ENCODE results near the gene ADAMTS12. TPM values are rescaled to one million over a fixed set of nuclear protein-coding genes. Genes with fewer than 3 reads are reported as not detected.

Gene ADAMTS12
- total RNA-seq, 1 experiment from 2014 or later, result 6.2 TPM

DNA sequence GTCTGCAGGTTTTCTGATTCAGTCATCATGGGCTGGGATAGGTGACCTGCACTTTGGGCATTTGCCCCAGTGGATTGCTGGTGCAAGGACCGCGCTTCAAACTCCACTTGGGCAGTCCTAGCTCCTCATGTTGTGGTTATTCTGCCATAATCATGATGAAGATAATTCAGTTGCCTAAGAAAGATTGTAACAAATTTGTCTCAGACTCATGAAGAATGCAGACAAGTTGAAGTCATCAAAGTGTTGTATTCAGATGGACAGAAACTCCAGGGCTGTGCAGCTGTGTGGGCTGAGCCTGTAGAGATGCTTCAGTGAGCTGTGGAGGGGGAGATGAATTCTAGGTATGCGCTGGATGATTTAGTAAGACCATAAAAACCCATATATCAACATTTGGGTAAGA lies 412.5 kb downstream of the ADAMTS12 start:
- Histone ChIP-seq H3K9ac (ENCODE audit: extremely low read depth, insufficient read length, low read length) (no peak overlapping the region), H4K20me1 (ENCODE audit: control insufficient read depth, insufficient read depth, insufficient read length) (no peaks in the 10 kb centered on the region), H3K4ac (ENCODE audit: low read depth, low read length) (no peak overlapping the region), H2BK5ac (ENCODE audit: insufficient read length, low read length) (no peak overlapping the region), H3K4me1 (ENCODE audit: insufficient read depth, low read length) (no peaks in the 10 kb centered on the region), H4K91ac (ENCODE audit: insufficient read length, low read depth, low read length) (no peak overlapping the region), H3T11ph (ENCODE audit: low read length) (no peak overlapping the region), H3K4me2 (ENCODE audit: insufficient read depth, insufficient read length, low read length) (no peak overlapping the region), H3K79me2 (ENCODE audit: insufficient read depth, low read length) (no peaks in the 10 kb centered on the region), H4K8ac (replicated peaks; ENCODE audit: insufficient read length, low read depth, low read length) (no peak overlapping the region), H3K23me2 (ENCODE audit: insufficient read length, low read depth, low read length, poor library complexity, severe bottlenecking) (no peaks in the 10 kb centered on the region), H4K5ac (ENCODE audit: insufficient read length, low read depth, low read length) (no peak overlapping the region), H3K27ac (ENCODE audit: insufficient read length, low read depth, low read length) (no peak overlapping the region), H2BK15ac (ENCODE audit: low read depth, low read length) (no peak overlapping the region), H2BK12ac (ENCODE audit: insufficient read length, low read depth, low read length) (no peak overlapping the region), H2AK5ac (ENCODE audit: insufficient read length, low read length) (no peak overlapping the region), H3K9me3 (ENCODE audit: control insufficient read depth, low read depth, low read length) (no peaks in the 10 kb centered on the region), H2BK120ac (ENCODE audit: low read depth, low read length, poor library complexity, severe bottlenecking) (no peak overlapping the region), H2AFZ (ENCODE audit: low read length) (no peak overlapping the region), H3K56ac (ENCODE audit: insufficient read length, low read depth, low read length) (no peak overlapping the region), H3K27me3 (ENCODE audit: insufficient read depth, low read length) (no peaks in the 10 kb centered on the region), H3K14ac (ENCODE audit: insufficient read depth, low read length) (no peak overlapping the region), H2BK20ac (ENCODE audit: low read depth, low read length, poor library complexity, severe bottlenecking) (no peak overlapping the region), H3K23ac (ENCODE audit: insufficient read length, low read depth, low read length) (no peak overlapping the region), H3K79me1 (ENCODE audit: insufficient read depth, low read depth, low read length, poor library complexity, severe bottlenecking) (peaks cover 3% of the 10 kb centered on the region), H3K18ac (ENCODE audit: insufficient read length, low read depth, low read length) (no peak overlapping the region)
- Mint-ChIP-seq H3K27ac (peak overlapping the region in 1 of 3 experiments; percentile 52; a peak in 4 of 7 replicates), H3K4me3 (no peak overlapping the region), H3K27me3 (ENCODE audit: low read depth) (no peaks in the 10 kb centered on the region), H3K4me1 (peaks cover 17 to 18% of the 10 kb centered on the region in 2 experiments), H3K36me3 (ENCODE audit: insufficient read depth in 1 of 3, low read depth in 3 of 3) (peaks cover 36 to 60% (median 51%) of the 10 kb centered on the region in 3 experiments), H3K9me3 (peaks cover 0 to 3% of the 10 kb centered on the region in 2 experiments; a peak in 1 of 5 replicates)
- no peak for TF ChIP-seq CTCF (conservative IDR thresholded peaks at IDR 0.05)
- no CpG with 5 or more reads among the region's 3 CpGs for WGBS (ENCODE audit: extremely low coverage, insufficient read length, low lambda C conversion rate)
- DNase-seq, result no peak

Data from H9 (cell line).